GM19452 (cell line): ENCODE results near the gene CAPZA1.
"Not testable (repeated sequence)": the region's sequence is repeated elsewhere in the genome, so short reads cannot be mapped to it uniquely, and the experiment has no call there.

Source experiments
- ATAC-seq: cut with Tn5 transposase; IDR thresholded peaks from one replicate; pipeline ENCODE4 v1.9.1; 2021; ENCODE audit not compliant: unreplicated experiment

The CAPZA1 gene

GRCh38 chr1:112626887-112627286 lies 7.3 kb downstream of the CAPZA1 start:
- no peak for ATAC-seq

- ATAC-seq, result no peak
Measured at GRCh38 chr1:112628516-112628915, 8.9 kb downstream of the CAPZA1 start.

GRCh38 chr1:112629256-112629655 lies 9.6 kb downstream of the CAPZA1 start:
- ATAC-seq, result no peak

- ATAC-seq, result no peak
Measured at GRCh38 chr1:112633628-112634027, 14.0 kb downstream of the CAPZA1 start.

- no peak for ATAC-seq
Measured at GRCh38 chr1:112634367-112634766, 14.7 kb downstream of the CAPZA1 start.

- ATAC-seq, result no peak
Measured at GRCh38 chr1:112636056-112636455, 16.4 kb downstream of the CAPZA1 start.

- no peak for ATAC-seq
Measured at GRCh38 chr1:112636597-112637253, 17.1 kb downstream of the CAPZA1 start.

GRCh38 chr1:112637254-112638109 lies 17.9 kb downstream of the CAPZA1 start:
- no peak for ATAC-seq

- no peak for ATAC-seq
Measured at GRCh38 chr1:112638110-112638428, 18.4 kb downstream of the CAPZA1 start.

GRCh38 chr1:112640437-112640836 lies 20.8 kb downstream of the CAPZA1 start:
- not testable (repeated sequence) for ATAC-seq

GRCh38 chr1:112643080-112643479 lies 23.4 kb downstream of the CAPZA1 start:
- ATAC-seq, result no peak

- ATAC-seq, result no peak
Measured at GRCh38 chr1:112646225-112646624, 26.6 kb downstream of the CAPZA1 start.

- ATAC-seq, result no peak
Measured at GRCh38 chr1:112651205-112651604, 31.6 kb downstream of the CAPZA1 start.

GRCh38 chr1:112665857-112666256 lies 46.2 kb downstream of the CAPZA1 start:
- ATAC-seq, result no peak

GRCh38 chr1:112666946-112667345 lies 47.3 kb downstream of the CAPZA1 start:
- ATAC-seq, result no peak

- no peak for ATAC-seq
Measured at GRCh38 chr1:112672009-112672408, 52.4 kb downstream of the CAPZA1 start.

- ATAC-seq, result no peak
Measured at GRCh38 chr1:112672842-112673241, 53.2 kb downstream of the CAPZA1 start.

GRCh38 chr1:112673592-112674439 lies 54.2 kb downstream of the CAPZA1 start:
- ATAC-seq, result no peak

- ATAC-seq, result peak; percentile 57
Measured at GRCh38 chr1:112674440-112674985, 54.9 kb downstream of the CAPZA1 start, which contains the start of gene MOV10. Gene MOV10 (plus strand): TSS chr1:112674659. CDS start chr1:112674913, 254 bp downstream.

GRCh38 chr1:112674986-112675727 lies 55.5 kb downstream of the CAPZA1 start:
- ATAC-seq, result peak; percentile 36
